Liver (tissue), 3 donors: Measurements from ENCODE around the gene CYLD.

ENCODE experiments used
- CTCF ChIP-seq: fragments of 150-350 bp; IDR thresholded peaks from 2 replicates; pipeline ENCODE4 v1.5.1; 2017; ENCODE audit warnings: improper control_type of control experiment, low read depth, low read length; ENCODE audit not compliant: missing input control
- FOXA1 ChIP-seq: IDR thresholded peaks from 2 replicates; pipeline ENCODE4 v1.6.1; 2016; ENCODE audit warnings: antibody characterized with exemption
- TAF1 ChIP-seq: conservative IDR thresholded peaks from 2 replicates; pipeline ENCODE4 v1.6.1; 2016; ENCODE audit warnings: antibody characterized with exemption, mild to moderate bottlenecking
- YY1 ChIP-seq: IDR thresholded peaks from 2 replicates; pipeline ENCODE4 v1.6.1; 2016; ENCODE audit warnings: antibody characterized with exemption, mild to moderate bottlenecking
- ZBTB33 ChIP-seq: IDR thresholded peaks from 2 replicates; pipeline ENCODE4 v1.6.1; 2016; ENCODE audit warnings: antibody characterized with exemption
- donor health status: healthy.
- donor health status: healthy.

DNA sequence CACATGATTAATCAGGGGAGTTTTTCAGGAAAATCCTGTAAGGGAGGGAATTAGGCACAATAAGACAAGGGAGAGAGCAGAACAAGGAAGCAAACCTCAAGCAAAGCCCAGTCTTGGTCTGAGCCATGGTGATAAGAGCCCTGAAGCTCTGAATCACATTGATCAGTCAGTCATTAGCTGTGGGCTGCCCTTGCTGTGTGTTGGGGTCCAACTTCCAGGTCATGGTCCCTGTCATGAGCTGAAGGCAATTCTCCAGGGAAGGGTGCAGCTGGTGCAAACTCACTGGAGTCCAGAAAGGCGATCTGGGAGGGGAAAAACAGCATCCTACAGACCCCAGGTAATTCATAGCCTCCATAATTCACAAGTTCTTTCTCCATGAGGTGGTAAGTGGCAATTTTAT lies 89.9 kb downstream of the CYLD start:
- TF ChIP-seq CTCF (no peak), YY1 (no peak), FOXA1 (no peak), TAF1 (no peak), ZBTB33 (no peak)
